ENCODE results near the gene COX8A.
"Not testable (repeated sequence)": the region's sequence is repeated elsewhere in the genome, so short reads cannot be mapped to it uniquely, and the experiment has no call there.

The COX8A gene

DNA sequence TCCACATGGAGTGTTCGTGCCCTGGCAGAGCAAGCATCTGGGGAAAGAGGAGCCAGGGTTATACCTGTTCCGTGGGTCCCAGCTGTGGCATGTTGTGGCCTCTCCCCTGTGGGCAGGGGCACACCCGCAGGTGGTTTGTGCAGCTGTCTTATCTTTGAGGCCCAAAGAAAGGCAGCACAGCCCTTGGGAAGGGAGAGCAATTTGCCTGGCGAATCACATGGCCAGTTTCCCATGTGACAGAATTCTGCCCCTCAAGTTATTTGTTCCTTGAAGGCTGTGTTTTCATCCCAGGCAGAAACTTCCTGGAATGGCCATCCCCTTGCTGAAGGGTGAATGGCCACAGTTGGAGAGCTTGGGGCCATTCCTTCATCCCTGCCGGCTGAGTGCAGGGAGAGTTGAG lies 16.4 kb upstream of the COX8A start:
- no peaks in the 10 kb centered on the region for H3K9me3 ChIP-seq (ENCODE audit: low read depth, low read length)
- no peak overlapping the region for H3K9ac ChIP-seq (ENCODE audit: insufficient read length)
- H3K4me3 ChIP-seq: no peak overlapping the region
- no peak for DNase-seq (ENCODE audit: low read depth, low spot score)
- H3K36me3 ChIP-seq (ENCODE audit: insufficient read depth, low read length): peaks cover 27% of the 10 kb centered on the region
- TF ChIP-seq POLR2AphosphoS5 (IDR thresholded peaks at IDR 0.05; ENCODE audit: borderline replicate concordance, low read depth, low read length) (no peak), FOXP2 (optimal IDR thresholded peaks at IDR 0.05; ENCODE audit: control extremely low read depth, extremely low read length, insufficient read depth) (no peak), EZH2 (IDR thresholded peaks at IDR 0.05) (no peak)
- no peak overlapping the region for H3K27ac ChIP-seq

DNA sequence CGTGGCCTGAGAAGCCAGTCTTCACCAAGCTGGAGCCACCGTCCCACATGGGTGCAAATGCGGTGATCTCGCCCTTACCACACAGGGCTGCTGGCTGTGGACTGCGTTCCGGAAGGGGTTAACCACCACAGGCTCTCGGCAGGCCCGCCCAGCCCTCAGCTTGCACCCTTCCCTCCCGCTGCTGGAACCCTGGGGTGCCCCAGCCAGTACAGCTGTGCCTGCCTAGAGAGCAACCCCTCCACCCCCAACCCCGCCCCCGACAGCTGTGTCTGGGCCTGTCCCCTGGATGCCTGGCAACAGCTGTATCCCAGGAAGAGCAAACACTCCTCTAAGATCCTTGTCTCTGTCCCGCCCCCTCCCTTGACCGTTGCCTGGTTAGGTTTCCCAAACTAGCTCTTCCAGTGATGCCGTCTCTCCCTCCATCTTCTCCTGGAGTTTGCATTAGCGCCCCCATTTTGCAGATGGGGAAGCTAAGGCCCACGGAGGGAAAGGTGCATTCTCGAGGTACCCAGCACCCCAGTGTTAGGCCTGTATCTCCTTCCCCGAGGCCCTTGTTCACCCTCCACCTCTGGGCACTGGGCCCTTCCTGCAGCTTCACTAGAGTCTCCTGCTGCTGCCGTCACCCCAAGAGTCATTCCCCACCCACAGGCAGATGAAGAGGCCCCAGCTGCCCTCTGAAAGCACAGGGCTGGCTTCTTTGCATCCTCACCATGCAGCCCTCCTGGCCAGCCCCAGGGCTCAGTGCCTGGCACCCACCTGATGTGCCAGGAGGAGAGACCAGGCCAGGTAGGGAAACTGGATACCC lies 12.6 kb upstream of the COX8A start:
- H3K9ac ChIP-seq (ENCODE audit: insufficient read length): no peak overlapping the region
- DNase-seq (ENCODE audit: low read depth, low spot score): no peak
- H3K9me3 ChIP-seq (ENCODE audit: low read depth, low read length): no peaks in the 10 kb centered on the region
- no peaks in the 10 kb centered on the region for H3K36me3 ChIP-seq (ENCODE audit: insufficient read depth, low read length)
- TF ChIP-seq FOXP2 (optimal IDR thresholded peaks at IDR 0.05; ENCODE audit: control extremely low read depth, extremely low read length, insufficient read depth) (no peak), EZH2 (IDR thresholded peaks at IDR 0.05) (no peak), POLR2AphosphoS5 (IDR thresholded peaks at IDR 0.05; ENCODE audit: borderline replicate concordance, low read depth, low read length) (no peak)
- no peak overlapping the region for H3K27ac ChIP-seq
- no peak overlapping the region for H3K4me3 ChIP-seq

DNA sequence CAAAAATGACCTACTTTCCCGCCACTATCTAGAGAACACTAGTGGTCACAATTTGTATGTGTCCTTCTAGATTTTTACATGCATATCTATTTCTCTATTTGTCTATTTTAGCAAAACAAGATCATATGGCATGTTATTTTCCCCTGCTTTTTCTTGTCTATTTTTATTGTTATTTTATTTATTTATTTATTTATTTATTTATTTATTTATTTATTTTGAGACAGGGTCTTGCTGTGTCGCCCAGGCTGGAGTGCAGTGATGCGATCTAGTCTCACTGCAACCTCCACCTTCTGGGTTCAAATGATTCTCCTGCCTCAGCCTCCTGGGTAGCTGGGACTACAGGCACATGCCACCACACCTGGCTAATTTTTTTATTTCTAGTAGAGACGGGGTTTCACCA lies 10.5 kb upstream of the COX8A start:
- H3K27ac ChIP-seq; DNase-seq (ENCODE audit: low read depth, low spot score); H3K4me3 ChIP-seq; H3K9me3 ChIP-seq (ENCODE audit: low read depth, low read length); H3K36me3 ChIP-seq (ENCODE audit: insufficient read depth, low read length); H3K9ac ChIP-seq (ENCODE audit: insufficient read length): not testable (repeated sequence)

DNA sequence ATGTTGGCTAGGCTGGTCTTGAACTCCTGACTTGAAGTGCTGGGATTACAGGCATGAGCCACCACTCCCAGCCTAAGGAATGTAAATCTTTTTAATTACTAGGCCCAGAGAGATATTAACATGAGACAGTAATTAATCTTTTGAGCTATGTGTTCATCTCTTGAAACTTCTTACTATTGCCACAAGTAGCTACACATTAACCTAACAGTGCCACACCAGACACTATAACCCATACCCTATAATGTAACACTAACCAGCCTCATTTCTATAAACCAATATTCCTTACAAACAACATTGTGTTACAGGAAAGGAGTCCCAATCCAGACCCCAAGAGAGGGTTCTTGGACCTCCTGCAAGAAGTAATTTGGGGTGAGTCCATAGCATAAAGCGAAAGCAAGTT lies 8.0 kb upstream of the COX8A start:
- Histone ChIP-seq H3K9ac (ENCODE audit: insufficient read length) (no peak overlapping the region), H3K4me3 (no peak overlapping the region), H3K9me3 (ENCODE audit: low read depth, low read length) (no peaks in the 10 kb centered on the region), H3K27ac (no peak overlapping the region), H3K36me3 (ENCODE audit: insufficient read depth, low read length) (no peaks in the 10 kb centered on the region)
- no peak for TF ChIP-seq FOXP2 (optimal IDR thresholded peaks at IDR 0.05; ENCODE audit: control extremely low read depth, extremely low read length, insufficient read depth)
- TF ChIP-seq EZH2 (IDR thresholded peaks at IDR 0.05): no peak
- TF ChIP-seq POLR2AphosphoS5 (IDR thresholded peaks at IDR 0.05; ENCODE audit: borderline replicate concordance, low read depth, low read length): no peak
- no peak for DNase-seq (ENCODE audit: low read depth, low spot score)

DNA sequence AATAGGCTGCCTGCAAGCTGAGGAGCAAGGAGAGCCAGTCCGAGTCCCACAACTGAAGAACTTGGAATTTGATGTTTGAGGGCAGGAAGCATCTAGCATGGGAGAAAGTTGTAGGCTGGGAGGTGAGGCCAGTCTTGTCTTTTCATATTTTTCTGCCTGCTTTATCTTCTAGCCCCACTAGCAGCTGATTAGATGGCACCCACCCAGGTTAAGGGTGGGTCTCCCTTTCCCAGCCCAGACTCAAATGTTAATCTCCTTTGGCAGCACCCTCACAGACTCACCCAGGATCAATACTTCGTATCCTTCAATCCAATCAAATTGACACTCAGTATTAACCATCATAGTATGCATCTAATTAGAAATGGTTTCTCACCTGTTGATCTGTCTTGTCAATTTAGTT lies 5.0 kb upstream of the COX8A start:
- H3K4me3 ChIP-seq: no peak overlapping the region
- no peak overlapping the region for H3K27ac ChIP-seq
- H3K9me3 ChIP-seq (ENCODE audit: low read depth, low read length): no peaks in the 10 kb centered on the region
- H3K9ac ChIP-seq (ENCODE audit: insufficient read length): no peak overlapping the region
- H3K36me3 ChIP-seq (ENCODE audit: insufficient read depth, low read length): no peaks in the 10 kb centered on the region
- no peak for DNase-seq (ENCODE audit: low read depth, low spot score)
- TF ChIP-seq EZH2 (IDR thresholded peaks at IDR 0.05): no peak
- no peak for TF ChIP-seq POLR2AphosphoS5 (IDR thresholded peaks at IDR 0.05; ENCODE audit: borderline replicate concordance, low read depth, low read length)
- no peak for TF ChIP-seq FOXP2 (optimal IDR thresholded peaks at IDR 0.05; ENCODE audit: control extremely low read depth, extremely low read length, insufficient read depth)

DNA sequence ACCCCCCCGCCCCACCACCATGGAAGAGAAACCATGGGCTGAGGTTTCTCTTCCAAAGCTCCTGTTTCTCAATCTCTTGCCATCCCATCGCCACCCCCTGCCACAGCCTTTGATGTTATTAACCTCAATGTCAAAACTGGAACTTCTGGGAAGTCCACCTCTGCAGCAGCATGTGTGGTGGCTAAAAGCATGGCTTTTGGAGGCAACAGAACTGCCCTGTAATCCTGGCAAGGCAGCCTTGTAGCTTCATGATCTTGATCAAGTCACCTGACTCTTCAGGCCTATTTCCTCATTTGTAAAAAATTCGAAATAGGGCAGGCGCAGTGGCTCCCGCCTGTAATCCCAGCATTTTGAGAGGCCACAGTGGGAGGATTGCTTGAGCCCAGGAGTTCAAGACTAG lies 3.5 kb upstream of the COX8A start:
- no peak for DNase-seq (ENCODE audit: low read depth, low spot score)
- Histone ChIP-seq H3K4me3 (no peak overlapping the region), H3K9ac (ENCODE audit: insufficient read length) (no peak overlapping the region), H3K36me3 (ENCODE audit: insufficient read depth, low read length) (peaks cover under 1% of the 10 kb centered on the region; the same call in 1 of the 2 replicates), H3K9me3 (ENCODE audit: low read depth, low read length) (no peaks in the 10 kb centered on the region), H3K27ac (no peak overlapping the region)
- no peak for TF ChIP-seq POLR2AphosphoS5 (IDR thresholded peaks at IDR 0.05; ENCODE audit: borderline replicate concordance, low read depth, low read length)
- TF ChIP-seq FOXP2 (optimal IDR thresholded peaks at IDR 0.05; ENCODE audit: control extremely low read depth, extremely low read length, insufficient read depth): no peak
- no peak for TF ChIP-seq EZH2 (IDR thresholded peaks at IDR 0.05)

DNA sequence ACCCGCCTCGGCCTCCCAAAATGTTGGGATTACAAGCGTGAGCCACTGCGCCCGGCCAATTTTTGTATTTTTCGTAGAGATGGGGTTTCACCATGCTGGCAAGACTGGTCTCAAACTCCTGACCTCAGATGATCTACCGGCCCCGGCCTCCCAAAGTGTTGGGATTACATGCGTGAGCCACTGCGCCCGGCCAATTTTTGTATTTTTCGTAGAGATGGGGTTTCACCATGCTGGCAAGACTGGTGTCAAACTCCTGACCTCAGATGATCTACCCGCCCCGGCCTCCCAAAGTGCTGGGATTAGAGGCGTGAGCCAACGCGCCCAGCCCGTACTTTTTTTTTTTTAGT lies 535 bp upstream of the COX8A start:
- peak overlapping the region; percentile 55; the same call in 1 of the 2 replicates for H3K27ac ChIP-seq
- not testable (repeated sequence) for H3K4me3 ChIP-seq; H3K9ac ChIP-seq (ENCODE audit: insufficient read length); H3K9me3 ChIP-seq (ENCODE audit: low read depth, low read length); DNase-seq (ENCODE audit: low read depth, low spot score); H3K36me3 ChIP-seq (ENCODE audit: insufficient read depth, low read length)

DNA sequence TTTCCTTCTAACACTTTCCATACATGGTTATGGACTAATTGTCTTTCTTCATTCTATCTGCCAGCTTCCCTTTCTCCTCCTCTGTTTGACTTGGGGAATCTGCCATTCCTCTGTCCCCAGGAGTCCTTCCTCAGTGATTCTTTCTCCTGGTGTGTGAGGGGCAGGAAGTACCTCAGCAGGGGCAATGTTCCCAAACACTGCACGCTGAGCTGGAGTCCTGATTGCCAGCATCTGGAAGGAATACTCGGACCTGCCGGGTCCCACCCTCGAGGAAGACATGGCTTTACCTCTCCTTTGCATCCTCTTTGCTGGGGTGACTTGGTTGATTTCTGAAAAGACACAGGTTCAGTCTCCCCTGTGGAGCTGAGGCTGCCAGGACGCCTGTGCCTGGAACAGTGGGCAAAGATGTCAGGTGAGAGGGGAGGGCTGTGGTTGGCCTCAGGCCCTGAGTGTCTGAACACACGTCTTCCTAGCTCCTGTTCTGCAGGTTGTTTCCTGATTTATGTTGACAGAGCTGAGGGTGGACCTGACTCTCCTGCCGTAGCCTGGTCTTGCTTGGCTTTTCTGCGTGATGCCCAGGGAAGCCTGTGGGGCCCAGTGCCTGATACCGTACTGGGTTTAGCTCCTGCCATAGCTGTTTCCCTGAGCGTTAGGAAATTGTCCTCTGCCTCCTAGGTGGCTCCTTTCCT lies 4.3 kb downstream of the COX8A start:
- Histone ChIP-seq H3K9ac (ENCODE audit: insufficient read length) (peak overlapping the region; percentile 11), H3K9me3 (ENCODE audit: low read depth, low read length) (no peaks in the 10 kb centered on the region), H3K4me3 (no peak overlapping the region; the same call in 1 of the 2 replicates), H3K36me3 (ENCODE audit: insufficient read depth, low read length) (peaks cover 8% of the 10 kb centered on the region), H3K27ac (peak overlapping the region; percentile 78)
- no peak for TF ChIP-seq EZH2 (IDR thresholded peaks at IDR 0.05)
- DNase-seq (ENCODE audit: low read depth, low spot score): no peak

DNA sequence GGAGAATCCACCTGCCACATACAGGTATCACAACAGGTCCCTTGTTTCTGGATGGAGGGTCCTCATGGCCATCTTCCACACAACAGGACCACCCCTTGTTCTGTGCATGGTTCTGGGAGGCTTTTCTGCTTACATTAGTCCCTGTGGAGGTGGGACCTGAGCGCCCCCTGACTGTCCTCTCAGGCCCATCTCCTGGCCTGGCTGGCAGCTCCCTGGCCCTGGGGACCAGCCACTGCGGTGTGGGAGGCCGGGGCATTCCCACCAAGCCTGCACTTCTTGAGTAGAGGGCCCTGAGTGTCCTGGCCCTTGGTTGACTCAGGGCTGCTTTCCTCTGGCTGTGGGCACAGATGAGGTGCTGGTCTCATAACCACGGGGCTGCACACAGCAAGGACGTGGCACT lies 5.0 kb downstream of the COX8A start:
- Histone ChIP-seq H3K9me3 (ENCODE audit: low read depth, low read length) (no peaks in the 10 kb centered on the region), H3K9ac (ENCODE audit: insufficient read length) (no peak overlapping the region), H3K4me3 (no peak overlapping the region), H3K36me3 (ENCODE audit: insufficient read depth, low read length) (peaks cover 8% of the 10 kb centered on the region), H3K27ac (peak overlapping the region; percentile 78; the same call in 1 of the 2 replicates)
- TF ChIP-seq POLR2AphosphoS5 (IDR thresholded peaks at IDR 0.05; ENCODE audit: borderline replicate concordance, low read depth, low read length) (no peak), EZH2 (IDR thresholded peaks at IDR 0.05) (no peak), FOXP2 (optimal IDR thresholded peaks at IDR 0.05; ENCODE audit: control extremely low read depth, extremely low read length, insufficient read depth) (no peak)
- no peak for DNase-seq (ENCODE audit: low read depth, low spot score)

Data from SK-N-MC (cell line).